Activated CD4-positive, alpha-beta T cell treated with anti-CD3 and anti-CD28 coated beads, Interleukin-2, amount 10 ng/mL, durations not matched to agents 7 days and 5 days (primary cell): Measurements from ENCODE around the gene FAM83G. TPM values are rescaled to one million over a fixed set of nuclear protein-coding genes. Genes with fewer than 3 reads are reported as not detected.

Experiments
- CTCF ChIA-PET: fragments of 350-600 bp; sonication (Branson Sonifier 250); formaldehyde crosslinking; loops from one replicate; lab custom pipeline; 2021; ENCODE audit warnings: antibody characterized with exemption; lab: Charles Lee
- POLR2A ChIA-PET: fragments of 350-600 bp; sonication (Branson Sonifier 250); formaldehyde crosslinking; loops from one replicate; lab custom pipeline; 2021; ENCODE audit warnings: antibody characterized with exemption; lab: Charles Lee
- DNase-seq: peaks from one replicate; pipeline ENCODE4 v3.0.0-alpha.2; 2020
- H3K27ac Mint-ChIP-seq: one replicate; pipeline ENCODE4 v1.8.0; 2021; ENCODE audit warnings: mild to moderate bottlenecking, moderate library complexity, mixed read lengths
- H3K27me3 Mint-ChIP-seq: one replicate; pipeline ENCODE4 v1.8.0; 2021; ENCODE audit warnings: mixed read lengths
- H3K36me3 Mint-ChIP-seq: one replicate; pipeline ENCODE4 v1.8.0; 2021; ENCODE audit warnings: low read depth, mixed read lengths
- H3K4me1 Mint-ChIP-seq: one replicate; pipeline ENCODE4 v1.8.0; 2021; ENCODE audit warnings: mixed read lengths
- H3K4me3 Mint-ChIP-seq: one replicate; pipeline ENCODE4 v1.8.0; 2021; ENCODE audit warnings: mild to moderate bottlenecking, moderate library complexity, mixed read lengths
- H3K9me3 Mint-ChIP-seq: one replicate; pipeline ENCODE4 v1.8.0; 2021; ENCODE audit warnings: mixed read lengths
- total RNA-seq, 2 experiments: library from RNA; stranded (reverse); gene quantifications; one replicate each; pipeline ENCODE4 v1.2.3, GENCODE V29; 2021

The FAM83G gene
- total RNA-seq, 2 experiments from 2014 or later: 7.1 to 9.1 TPM

GRCh38 chr17:18987862-18988545 is 16.6 kb downstream of the FAM83G start:
- DNase-seq: no peak
- CTCF ChIA-PET: interaction anchor here (0.5 to 1.2 kb wide), 3 partner anchors 16 to 174 kb away, joined by 3 to 4 read pairs (median 3); partner anchors contain the start of gene FAM83G
- no peaks in the 10 kb centered on the region for H3K27me3 Mint-ChIP-seq
- H3K9me3 Mint-ChIP-seq: no peaks in the 10 kb centered on the region
- peaks cover 3% of the 10 kb centered on the region for H3K36me3 Mint-ChIP-seq
- peaks cover 23% of the 10 kb centered on the region for H3K4me1 Mint-ChIP-seq
- POLR2A ChIA-PET: no interaction called here
- H3K27ac Mint-ChIP-seq: no peak overlapping the region
- H3K4me3 Mint-ChIP-seq: no peak overlapping the region

GRCh38 chr17:18987230-18987610 is 17.3 kb downstream of the FAM83G start:
- Mint-ChIP-seq H3K36me3 (peaks cover 3% of the 10 kb centered on the region), H3K27me3 (no peaks in the 10 kb centered on the region), H3K4me3 (no peak overlapping the region), H3K4me1 (peaks cover 15% of the 10 kb centered on the region), H3K27ac (no peak overlapping the region), H3K9me3 (no peaks in the 10 kb centered on the region)
- CTCF ChIA-PET: interaction anchor here (0.9 to 3.2 kb wide), 3 partner anchors 10 to 17 kb away, joined by 3 to 13 read pairs (median 3); partner anchors contain the start of gene FAM83G
- POLR2A ChIA-PET: no interaction called here
- no peak for DNase-seq

GRCh38 chr17:18986541-18987229 is 17.9 kb downstream of the FAM83G start:
- Mint-ChIP-seq H3K27me3 (no peaks in the 10 kb centered on the region), H3K9me3 (no peaks in the 10 kb centered on the region), H3K36me3 (peaks cover 3% of the 10 kb centered on the region), H3K4me1 (peaks cover 13% of the 10 kb centered on the region), H3K4me3 (no peak overlapping the region), H3K27ac (peak overlapping the region; percentile 14)
- ChIA-PET POLR2A (no interaction called here), CTCF (interaction anchor here (0.9 to 3.2 kb wide), 3 partner anchors 10 to 18 kb away, joined by 3 to 13 read pairs (median 3); partner anchors contain the start of gene FAM83G)
- DNase-seq: no peak

DNA sequence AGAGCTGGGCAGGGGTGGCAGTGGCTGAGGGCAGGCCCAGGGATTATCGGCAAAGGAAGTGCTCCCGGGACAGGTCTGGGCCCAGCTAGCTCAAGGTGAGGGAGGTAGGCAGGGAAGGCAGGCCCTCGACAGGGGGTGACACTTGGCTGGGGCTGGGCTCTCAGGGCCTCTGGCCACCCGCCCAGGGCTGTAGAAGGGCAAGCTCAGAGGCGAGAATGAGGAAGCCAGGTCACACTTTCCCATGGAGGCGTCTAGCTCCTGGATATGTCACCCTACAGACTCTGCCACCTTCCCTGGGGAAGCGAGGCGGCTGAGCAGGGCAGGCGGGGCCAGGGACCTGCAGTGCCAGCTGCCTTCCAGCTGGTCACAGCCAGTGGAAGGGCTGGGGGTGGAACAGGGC is 19.1 kb downstream of the FAM83G start:
- Mint-ChIP-seq H3K36me3 (peaks cover 3% of the 10 kb centered on the region), H3K27ac (no peak overlapping the region), H3K4me3 (no peak overlapping the region), H3K27me3 (no peaks in the 10 kb centered on the region), H3K4me1 (peaks cover 13% of the 10 kb centered on the region), H3K9me3 (no peaks in the 10 kb centered on the region)
- no peak for DNase-seq
- ChIA-PET POLR2A (no interaction called here), CTCF (interaction anchor here (1.1 to 3.2 kb wide), 5 partner anchors 9 to 118 kb away, joined by 3 to 13 read pairs (median 3); no protein-coding TSS in a partner anchor)

DNA sequence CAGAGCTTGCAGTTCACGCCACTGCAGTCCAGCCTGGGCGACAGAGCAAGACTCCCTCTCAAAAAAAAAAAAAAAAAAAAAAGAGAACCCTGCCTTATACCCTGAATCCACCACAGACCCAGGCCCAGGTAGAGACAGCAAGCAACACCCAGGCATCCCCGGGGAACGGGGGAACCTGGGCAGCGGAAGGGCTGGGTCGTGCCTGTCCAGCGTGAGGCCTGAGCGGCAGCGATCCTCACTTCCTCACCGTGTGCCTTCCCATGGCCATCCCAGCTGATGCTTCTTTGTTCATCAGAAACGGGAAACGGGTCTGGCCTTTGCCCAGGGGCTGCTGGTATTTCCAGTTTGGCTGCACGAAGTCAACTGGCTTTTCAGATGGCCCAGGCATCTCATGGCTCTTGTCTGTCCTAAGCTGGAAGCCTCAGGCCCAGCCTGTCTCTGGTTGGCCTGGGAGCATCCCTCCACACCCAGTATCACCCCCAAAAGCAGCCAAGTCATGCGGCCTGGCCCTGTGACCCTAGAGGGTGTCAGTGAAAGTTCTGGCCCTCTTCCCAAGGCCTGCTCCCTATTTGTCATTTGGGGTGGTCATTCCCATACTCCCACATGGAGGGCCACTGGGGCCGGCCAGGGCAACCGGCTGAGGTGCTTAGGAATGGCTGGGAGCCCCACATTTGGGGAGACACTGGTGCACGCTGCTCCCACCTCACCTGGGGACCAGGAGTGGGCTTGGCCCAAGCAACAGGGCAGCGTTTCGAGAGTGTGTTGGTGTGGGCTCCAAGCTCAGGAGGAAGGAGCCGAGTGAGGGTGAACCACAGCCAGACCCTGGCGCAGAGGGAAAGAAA is 20.1 kb downstream of the FAM83G start:
- no peaks in the 10 kb centered on the region for H3K27me3 Mint-ChIP-seq
- POLR2A ChIA-PET: no interaction called here
- DNase-seq: no peak
- H3K4me1 Mint-ChIP-seq: peaks cover 13% of the 10 kb centered on the region
- CTCF ChIA-PET: interaction anchor here (0.5 to 3.2 kb wide), 6 partner anchors 8 to 117 kb away, joined by 3 to 13 read pairs (median 4); no protein-coding TSS in a partner anchor
- H3K36me3 Mint-ChIP-seq: peaks cover 3% of the 10 kb centered on the region
- H3K4me3 Mint-ChIP-seq: no peak overlapping the region
- no peaks in the 10 kb centered on the region for H3K9me3 Mint-ChIP-seq
- peak overlapping the region; percentile 13 for H3K27ac Mint-ChIP-seq

GRCh38 chr17:18981642-18982424 is 22.7 kb downstream of the FAM83G start:
- Mint-ChIP-seq H3K9me3 (no peaks in the 10 kb centered on the region), H3K4me3 (no peak overlapping the region), H3K36me3 (no peaks in the 10 kb centered on the region), H3K27ac (no peak overlapping the region), H3K4me1 (peaks cover 5% of the 10 kb centered on the region), H3K27me3 (no peaks in the 10 kb centered on the region)
- CTCF ChIA-PET: interaction anchor here (0.6 to 1.4 kb wide), 2 partner anchors 21 to 27 kb away, joined by 3 to 4 read pairs; no protein-coding TSS in a partner anchor
- no peak for DNase-seq
- POLR2A ChIA-PET: no interaction called here

DNA sequence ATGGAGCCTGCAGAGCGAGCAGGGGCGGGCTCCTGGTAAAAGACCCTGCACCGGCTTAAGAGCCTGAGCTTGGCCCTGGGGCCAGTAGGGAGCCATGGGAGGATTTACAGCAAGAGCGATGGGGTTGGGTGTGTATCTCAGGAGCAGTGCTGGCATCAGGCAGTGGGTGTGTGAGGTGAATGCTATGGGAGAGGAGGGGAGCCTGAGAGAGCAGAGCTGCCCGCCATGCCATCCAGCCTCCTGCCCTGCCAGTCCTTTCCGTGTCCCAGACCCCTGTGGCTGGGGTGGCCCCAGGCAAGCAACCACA is 23.3 kb downstream of the FAM83G start:
- no peak for DNase-seq
- Mint-ChIP-seq H3K4me1 (peaks cover 3% of the 10 kb centered on the region), H3K9me3 (no peaks in the 10 kb centered on the region), H3K27ac (no peak overlapping the region), H3K4me3 (no peak overlapping the region), H3K36me3 (no peaks in the 10 kb centered on the region), H3K27me3 (no peaks in the 10 kb centered on the region)
- CTCF ChIA-PET: interaction anchor here (0.6 to 1.4 kb wide), 3 partner anchors 14 to 26 kb away, joined by 3 to 4 read pairs (median 3); no protein-coding TSS in a partner anchor
- POLR2A ChIA-PET: no interaction called here

GRCh38 chr17:18980682-18981334 is 23.8 kb downstream of the FAM83G start:
- POLR2A ChIA-PET: no interaction called here
- H3K9me3 Mint-ChIP-seq: no peaks in the 10 kb centered on the region
- no peak overlapping the region for H3K27ac Mint-ChIP-seq
- no peaks in the 10 kb centered on the region for H3K27me3 Mint-ChIP-seq
- no peaks in the 10 kb centered on the region for H3K36me3 Mint-ChIP-seq
- no peak overlapping the region for H3K4me3 Mint-ChIP-seq
- CTCF ChIA-PET: interaction anchor here (0.6 to 1.4 kb wide), 3 partner anchors 14 to 26 kb away, joined by 3 to 4 read pairs (median 3); no protein-coding TSS in a partner anchor
- H3K4me1 Mint-ChIP-seq: no peaks in the 10 kb centered on the region
- no peak for DNase-seq

GRCh38 chr17:18978655-18979054 is 25.9 kb downstream of the FAM83G start:
- Mint-ChIP-seq H3K9me3 (no peaks in the 10 kb centered on the region), H3K36me3 (no peaks in the 10 kb centered on the region), H3K4me3 (no peak overlapping the region), H3K4me1 (no peaks in the 10 kb centered on the region), H3K27me3 (no peaks in the 10 kb centered on the region), H3K27ac (no peak overlapping the region)
- no peak for DNase-seq
- ChIA-PET POLR2A (no interaction called here), CTCF (interaction anchor here (1.3 kb wide), 1 partner anchor 22 kb away, joined by 5 read pairs; no protein-coding TSS in a partner anchor)

GRCh38 chr17:18978050-18978449 is 26.5 kb downstream of the FAM83G start:
- no peaks in the 10 kb centered on the region for H3K4me1 Mint-ChIP-seq
- CTCF ChIA-PET: interaction anchor here (0.8 to 1.3 kb wide), 3 partner anchors 9 to 23 kb away, joined by 3 to 5 read pairs (median 3); no protein-coding TSS in a partner anchor
- no peaks in the 10 kb centered on the region for H3K27me3 Mint-ChIP-seq
- no peak overlapping the region for H3K4me3 Mint-ChIP-seq
- no peak overlapping the region for H3K27ac Mint-ChIP-seq
- H3K9me3 Mint-ChIP-seq: no peaks in the 10 kb centered on the region
- DNase-seq: no peak
- no peaks in the 10 kb centered on the region for H3K36me3 Mint-ChIP-seq
- POLR2A ChIA-PET: no interaction called here

GRCh38 chr17:18977646-18978045 is 26.9 kb downstream of the FAM83G start:
- CTCF ChIA-PET: interaction anchor here (0.6 to 1.2 kb wide), 3 partner anchors 9 to 20 kb away, joined by 3 read pairs; no protein-coding TSS in a partner anchor
- H3K4me3 Mint-ChIP-seq: no peak overlapping the region
- no peak overlapping the region for H3K27ac Mint-ChIP-seq
- no peaks in the 10 kb centered on the region for H3K9me3 Mint-ChIP-seq
- no peaks in the 10 kb centered on the region for H3K36me3 Mint-ChIP-seq
- POLR2A ChIA-PET: no interaction called here
- DNase-seq: no peak
- no peaks in the 10 kb centered on the region for H3K4me1 Mint-ChIP-seq
- no peaks in the 10 kb centered on the region for H3K27me3 Mint-ChIP-seq
